HG03039 (cell line): ENCODE measurements around the gene COMMD4.
"Not testable (repeated sequence)": the region's sequence is repeated elsewhere in the genome, so short reads cannot be mapped to it uniquely, and the experiment has no call there.

Source experiments
- ATAC-seq: cut with Tn5 transposase; IDR thresholded peaks from one replicate; pipeline ENCODE4 v1.9.1; 2021; ENCODE audit warnings: mild to moderate bottlenecking, moderate library complexity; ENCODE audit not compliant: unreplicated experiment

COMMD4 gene

DNA sequence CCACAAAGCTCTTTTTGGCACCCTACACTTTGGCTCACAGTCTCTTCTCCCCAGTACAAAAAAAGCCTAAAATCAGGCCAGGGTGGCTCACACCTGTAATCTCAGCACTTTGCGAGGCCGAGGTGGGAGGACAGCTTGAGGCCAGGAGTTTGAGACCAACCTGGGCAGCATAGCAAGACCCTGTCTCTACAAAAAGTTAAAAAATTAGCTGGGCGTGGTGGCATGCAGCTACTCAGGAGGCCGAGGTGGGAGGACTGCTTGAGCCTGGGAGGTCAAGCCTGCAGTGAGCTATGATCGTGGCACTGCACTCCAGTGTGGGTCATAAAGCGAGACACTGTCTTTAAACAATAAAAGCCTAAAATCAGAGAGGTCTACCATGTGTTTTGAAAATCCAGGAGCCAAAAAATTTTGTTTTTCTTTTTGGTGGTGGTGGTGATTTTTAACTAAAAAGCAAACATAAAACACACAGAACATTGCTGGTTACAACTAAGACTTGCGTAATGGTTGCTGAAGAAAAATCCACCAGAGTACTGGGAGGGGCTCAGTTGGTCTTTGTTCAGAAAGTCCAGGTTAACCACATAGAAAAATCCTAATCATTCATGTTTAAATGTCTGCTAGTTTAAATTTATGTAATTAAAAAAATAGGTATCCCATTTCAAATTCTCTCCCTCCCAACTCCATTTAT is 34.2 kb downstream of the COMMD4 start:
- ATAC-seq, result no peak

DNA sequence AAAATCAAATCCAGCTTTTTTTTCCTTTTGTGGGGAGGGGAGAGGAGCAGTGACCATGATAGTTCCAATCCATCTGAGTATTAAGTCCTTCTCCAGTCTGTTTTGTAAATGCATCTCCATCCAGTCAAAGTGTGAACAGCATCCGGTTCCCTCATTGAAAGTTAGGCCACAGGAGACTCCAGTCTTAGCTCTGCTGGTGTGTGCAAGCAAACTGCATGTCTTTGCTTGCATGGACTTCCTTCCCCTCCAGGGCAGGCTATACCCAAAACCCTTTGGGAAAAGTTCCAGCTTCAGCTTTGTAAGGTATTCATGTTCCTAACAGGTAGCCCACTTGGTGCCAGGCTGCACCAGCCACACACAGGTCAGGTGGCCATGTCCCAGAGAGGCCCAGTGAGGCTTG is 35.6 kb downstream of the COMMD4 start:
- ATAC-seq, result no peak

DNA sequence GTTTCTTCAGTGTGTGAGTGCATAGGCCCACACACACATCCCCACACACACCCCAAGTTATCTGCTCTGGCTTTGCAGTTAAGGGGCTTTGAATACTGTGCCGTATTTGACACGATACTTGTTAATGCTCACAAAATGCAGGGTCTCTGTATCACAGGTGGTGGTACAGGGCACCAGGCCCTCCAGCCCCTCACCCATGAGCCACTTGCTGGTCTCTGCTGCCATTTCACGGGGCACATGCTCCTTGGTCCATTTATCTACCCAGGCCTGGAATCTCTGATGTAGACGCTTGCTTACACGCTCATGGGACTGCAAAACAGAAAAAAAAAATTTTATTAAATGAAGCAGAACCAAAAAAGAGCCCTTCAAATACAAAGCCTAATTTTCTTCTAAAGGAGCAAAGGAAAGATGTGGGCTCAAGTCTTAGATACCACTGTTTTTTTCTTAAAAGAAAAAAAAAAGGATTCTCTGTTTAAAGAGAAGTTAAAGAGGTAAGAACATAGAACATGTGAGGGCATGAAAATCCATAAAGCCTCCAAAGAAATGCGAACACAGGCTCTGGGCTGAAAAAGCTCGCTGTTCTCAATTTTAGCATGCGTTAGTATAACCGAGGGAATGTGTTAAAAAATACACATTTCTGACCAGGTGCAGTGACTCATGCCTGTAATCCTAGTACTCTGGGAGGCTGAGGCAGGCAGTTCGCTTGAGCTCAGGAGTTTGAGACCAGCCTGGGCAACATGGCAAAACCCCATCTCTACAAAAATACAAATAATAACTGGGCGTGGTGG is 36.2 kb downstream of the COMMD4 start:
- ATAC-seq, result no peak

DNA sequence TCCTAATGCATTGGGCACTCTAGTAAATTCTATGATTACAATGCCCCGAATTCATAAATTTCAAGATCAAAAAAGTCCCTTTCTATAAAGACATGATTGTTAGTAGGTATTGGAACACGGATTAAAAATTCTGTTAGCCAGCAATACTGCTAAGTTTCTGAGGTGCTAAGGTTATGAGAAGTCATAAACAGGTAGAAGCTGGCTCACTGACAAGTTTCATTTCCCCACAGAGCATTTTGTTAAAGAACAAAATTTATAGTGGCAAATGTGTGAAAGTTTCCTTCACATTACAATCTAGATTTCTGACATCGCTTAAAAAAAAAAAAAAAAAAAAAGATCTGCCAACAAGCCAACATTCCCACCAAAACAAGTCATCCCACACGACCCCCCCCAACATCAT is 44.9 kb downstream of the COMMD4 start:
- no peak for ATAC-seq

DNA sequence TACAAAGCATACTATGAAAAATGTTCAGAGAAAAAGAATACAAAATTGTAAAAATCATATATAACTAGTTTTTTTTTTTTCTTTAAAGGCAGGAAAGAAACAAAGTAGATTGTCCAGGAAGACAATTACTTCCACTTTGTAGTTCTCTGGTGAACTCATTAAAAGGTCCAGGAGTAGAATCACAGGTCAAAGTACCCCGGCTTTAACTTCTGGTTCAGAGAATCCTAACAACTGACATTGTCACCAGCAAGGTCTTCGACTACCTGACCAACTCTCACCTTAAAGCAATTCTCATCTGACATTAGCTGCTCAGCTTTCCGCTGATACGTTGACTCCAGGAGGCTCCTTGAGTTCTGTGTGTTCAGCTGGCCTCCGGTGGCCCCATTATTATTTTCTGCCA is 48.1 kb downstream of the COMMD4 start:
- not testable (repeated sequence) for ATAC-seq
